ENCODE results near the gene FNDC3B. TPM values are rescaled to one million over a fixed set of nuclear protein-coding genes. Genes with fewer than 3 reads are reported as not detected.

FNDC3B gene
- total and polyA plus RNA-seq, 2 of the 8 experiments (the other 6 are each of a cell fraction or from before 2014, with no cell fraction given) = 14.1 to 44.4 TPM

DNA sequence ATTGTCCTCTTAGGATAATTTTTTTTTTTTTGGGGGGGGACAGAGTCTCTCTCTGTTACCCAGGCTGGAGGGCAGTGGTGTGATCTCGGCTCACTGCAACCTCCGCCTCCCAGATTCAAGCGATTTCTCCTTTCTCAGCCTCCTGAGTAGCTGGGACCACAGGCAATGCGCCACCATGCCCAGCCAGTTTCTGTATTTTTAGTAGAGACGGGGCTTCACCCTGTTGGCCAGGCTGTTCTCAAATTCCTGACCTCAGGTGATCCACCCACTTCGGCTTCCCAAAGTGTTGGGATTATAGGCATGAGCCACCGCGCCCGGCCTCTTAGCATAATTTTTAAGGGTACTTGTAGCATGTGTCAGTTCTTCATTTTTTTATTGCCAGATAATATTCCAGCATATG, 122.6 kb downstream of the FNDC3B start (continued):
- no peak for TF ChIP-seq EZH2 (IDR thresholded peaks at IDR 0.05; ENCODE audit: low read depth, low read length, severe bottlenecking)
- no peak for TF ChIP-seq MAFK (IDR thresholded peaks at IDR 0.05; ENCODE audit: low read depth, low read length)
